A673 (cell line): ENCODE data around the gene TGM2.

Source experiments
- EZH2 ChIP-seq: fragments of 200-600 bp; sonication (generic); IDR thresholded peaks from 2 replicates; pipeline ENCODE4 v1.6.1; 2017; ENCODE audit warnings: borderline replicate concordance, low read depth, mild to moderate bottlenecking, mixed read lengths, antibody characterized with exemption, low read length; ENCODE audit not compliant: poor library complexity, severe bottlenecking
- TF ChIP-seq, protein P1 (sequence below): fragments of 300-800, 200-600 bp; sonication (generic); conservative IDR thresholded peaks from 2 replicates; pipeline ENCODE4 v1.5.1; 2017; ENCODE audit warnings: low read depth, mild to moderate bottlenecking, antibody characterized with exemption, low read length, moderate library complexity, mixed read lengths

DNA sequence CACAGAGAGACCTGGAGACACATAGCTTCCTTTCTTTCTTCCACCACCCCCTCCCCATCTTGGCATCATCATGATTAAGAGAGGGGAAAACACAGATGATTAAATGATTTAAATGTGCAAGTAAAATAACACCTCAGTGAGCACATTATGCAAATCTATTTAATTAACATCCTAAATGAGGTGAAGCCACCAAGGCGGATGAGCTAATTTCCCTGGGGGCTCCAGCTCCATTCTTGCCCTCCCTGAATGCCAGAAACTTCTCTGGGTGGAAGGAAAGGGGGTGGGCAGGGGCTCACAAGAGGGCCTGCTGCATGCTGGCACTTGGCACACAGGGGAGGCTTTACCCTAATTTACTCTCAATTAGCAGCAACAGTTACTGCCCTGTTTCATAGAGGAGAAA is 32.5 kb upstream of the TGM2 start:
- TF ChIP-seq, protein P1, sequence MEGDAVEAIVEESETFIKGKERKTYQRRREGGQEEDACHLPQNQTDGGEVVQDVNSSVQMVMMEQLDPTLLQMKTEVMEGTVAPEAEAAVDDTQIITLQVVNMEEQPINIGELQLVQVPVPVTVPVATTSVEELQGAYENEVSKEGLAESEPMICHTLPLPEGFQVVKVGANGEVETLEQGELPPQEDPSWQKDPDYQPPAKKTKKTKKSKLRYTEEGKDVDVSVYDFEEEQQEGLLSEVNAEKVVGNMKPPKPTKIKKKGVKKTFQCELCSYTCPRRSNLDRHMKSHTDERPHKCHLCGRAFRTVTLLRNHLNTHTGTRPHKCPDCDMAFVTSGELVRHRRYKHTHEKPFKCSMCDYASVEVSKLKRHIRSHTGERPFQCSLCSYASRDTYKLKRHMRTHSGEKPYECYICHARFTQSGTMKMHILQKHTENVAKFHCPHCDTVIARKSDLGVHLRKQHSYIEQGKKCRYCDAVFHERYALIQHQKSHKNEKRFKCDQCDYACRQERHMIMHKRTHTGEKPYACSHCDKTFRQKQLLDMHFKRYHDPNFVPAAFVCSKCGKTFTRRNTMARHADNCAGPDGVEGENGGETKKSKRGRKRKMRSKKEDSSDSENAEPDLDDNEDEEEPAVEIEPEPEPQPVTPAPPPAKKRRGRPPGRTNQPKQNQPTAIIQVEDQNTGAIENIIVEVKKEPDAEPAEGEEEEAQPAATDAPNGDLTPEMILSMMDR = no peak
- TF ChIP-seq EZH2 = no peak
